Adipocyte (in vitro differentiated cells): ENCODE results near the gene VAV2.

ENCODE experiments used
- DNase-seq: peaks from one replicate; pipeline ENCODE4 v3.0.0-alpha.2; 2015; ENCODE audit warnings: low read depth
- H3K27me3 ChIP-seq: replicated peaks from 2 replicates; pipeline ENCODE4 v1.7.0; 2013; ENCODE audit warnings: mild to moderate bottlenecking, low read length, moderate library complexity; ENCODE audit not compliant: control insufficient read depth, insufficient read depth
- H3K36me3 ChIP-seq: 2 replicates; pipeline ENCODE4 v1.7.0; 2013; ENCODE audit warnings: low read length, mild to moderate bottlenecking, moderate library complexity; ENCODE audit not compliant: control insufficient read depth, insufficient read depth, severe bottlenecking
- H3K4me1 ChIP-seq: 2 replicates; pipeline ENCODE4 v1.7.0; 2013; ENCODE audit warnings: mild to moderate bottlenecking, low read length, moderate library complexity; ENCODE audit not compliant: control insufficient read depth, insufficient read depth
- H3K4me3 ChIP-seq: 2 replicates; pipeline ENCODE4 v1.7.0; 2013; ENCODE audit warnings: mild to moderate bottlenecking, low read length, moderate library complexity
- H3K9ac ChIP-seq: 2 replicates; pipeline ENCODE4 v1.7.0; 2013; ENCODE audit warnings: mild to moderate bottlenecking, low read length, moderate library complexity
- H3K9me3 ChIP-seq: 2 replicates; pipeline ENCODE4 v1.7.0; 2013; ENCODE audit warnings: mild to moderate bottlenecking, low read length, moderate library complexity; ENCODE audit not compliant: control insufficient read depth

VAV2 gene

GRCh38 chr9:134004131-134004873 is 12.2 kb upstream of the VAV2 start:
- no peak overlapping the region for H3K4me3 ChIP-seq
- no peaks in the 10 kb centered on the region for H3K4me1 ChIP-seq
- peaks cover 25% of the 10 kb centered on the region for H3K27me3 ChIP-seq
- H3K9me3 ChIP-seq, result no peaks in the 10 kb centered on the region
- no peak overlapping the region for H3K9ac ChIP-seq
- DNase-seq, result no peak
- H3K36me3 ChIP-seq, result no peaks in the 10 kb centered on the region

- H3K36me3 ChIP-seq, result no peaks in the 10 kb centered on the region
- no peaks in the 10 kb centered on the region for H3K9me3 ChIP-seq
- no peaks in the 10 kb centered on the region for H3K4me1 ChIP-seq
- H3K27me3 ChIP-seq, result peaks cover 19% of the 10 kb centered on the region
- no peak for DNase-seq
- H3K4me3 ChIP-seq, result no peak overlapping the region
- no peak overlapping the region for H3K9ac ChIP-seq
Measured at GRCh38 chr9:134003237-134003636, 11.1 kb upstream of the VAV2 start.

- Histone ChIP-seq H3K27me3 (peaks cover 18% of the 10 kb centered on the region), H3K4me1 (no peaks in the 10 kb centered on the region), H3K9me3 (no peaks in the 10 kb centered on the region), H3K4me3 (no peak overlapping the region), H3K9ac (no peak overlapping the region), H3K36me3 (no peaks in the 10 kb centered on the region)
- no peak for DNase-seq
Measured at GRCh38 chr9:134002796-134003195, 10.7 kb upstream of the VAV2 start.

GRCh38 chr9:133999851-134000265 is 7.7 kb upstream of the VAV2 start:
- H3K9me3 ChIP-seq, result no peaks in the 10 kb centered on the region
- H3K9ac ChIP-seq, result no peak overlapping the region
- H3K4me1 ChIP-seq, result no peaks in the 10 kb centered on the region
- peaks cover 33% of the 10 kb centered on the region for H3K27me3 ChIP-seq
- DNase-seq, result no peak
- no peaks in the 10 kb centered on the region for H3K36me3 ChIP-seq
- no peak overlapping the region for H3K4me3 ChIP-seq

- DNase-seq, result peak; percentile 20
- H3K9ac ChIP-seq, result no peak overlapping the region
Measured at GRCh38 chr9:133998915-133999595, 6.9 kb upstream of the VAV2 start.

GRCh38 chr9:133997584-133997983 is 5.5 kb upstream of the VAV2 start:
- Histone ChIP-seq H3K4me1 (peaks cover 6% of the 10 kb centered on the region), H3K36me3 (no peaks in the 10 kb centered on the region), H3K9me3 (no peaks in the 10 kb centered on the region), H3K27me3 (peaks cover 23% of the 10 kb centered on the region), H3K9ac (no peak overlapping the region), H3K4me3 (no peak overlapping the region)
- DNase-seq, result no peak

More at GRCh38 chr9:133998915-133999595, 6.9 kb upstream of the VAV2 start:
- no peaks in the 10 kb centered on the region for H3K36me3 ChIP-seq
- H3K4me3 ChIP-seq, result no peak overlapping the region
- H3K27me3 ChIP-seq, result peaks cover 32% of the 10 kb centered on the region
- H3K4me1 ChIP-seq, result peaks cover under 1% of the 10 kb centered on the region
- no peaks in the 10 kb centered on the region for H3K9me3 ChIP-seq

GRCh38 chr9:133996531-133997520 is 4.7 kb upstream of the VAV2 start:
- Histone ChIP-seq H3K4me3 (no peak overlapping the region), H3K9me3 (no peaks in the 10 kb centered on the region), H3K36me3 (no peaks in the 10 kb centered on the region), H3K27me3 (peaks cover 23% of the 10 kb centered on the region), H3K9ac (no peak overlapping the region), H3K4me1 (peaks cover 6% of the 10 kb centered on the region)
- DNase-seq, result no peak

GRCh38 chr9:133995012-133995896 is 3.1 kb upstream of the VAV2 start:
- Histone ChIP-seq H3K9me3 (no peaks in the 10 kb centered on the region), H3K4me1 (peaks cover 13% of the 10 kb centered on the region), H3K27me3 (peaks cover 14% of the 10 kb centered on the region), H3K36me3 (no peaks in the 10 kb centered on the region), H3K9ac (no peak overlapping the region), H3K4me3 (no peak overlapping the region)
- DNase-seq, result no peak

GRCh38 chr9:133994353-133995011 is 2.4 kb upstream of the VAV2 start:
- Histone ChIP-seq H3K4me1 (peaks cover 19% of the 10 kb centered on the region), H3K36me3 (no peaks in the 10 kb centered on the region), H3K9me3 (no peaks in the 10 kb centered on the region), H3K9ac (no peak overlapping the region), H3K4me3 (no peak overlapping the region), H3K27me3 (peaks cover 14% of the 10 kb centered on the region)
- DNase-seq, result peak; percentile 89

- H3K4me3 ChIP-seq, result peak overlapping the region; percentile 89
Measured at GRCh38 chr9:133993635-133994253, 1.6 kb upstream of the VAV2 start.

More at GRCh38 chr9:133993635-133994253, 1.6 kb upstream of the VAV2 start:
- H3K9ac ChIP-seq, result peak overlapping the region; percentile 96
- H3K27me3 ChIP-seq, result peaks cover 14% of the 10 kb centered on the region
- peaks cover 19% of the 10 kb centered on the region for H3K4me1 ChIP-seq
- no peaks in the 10 kb centered on the region for H3K9me3 ChIP-seq
- no peaks in the 10 kb centered on the region for H3K36me3 ChIP-seq
- DNase-seq, result no peak
